HG03520 (cell line): Measurements from ENCODE around the gene MYO9A.

Experiments used
- ATAC-seq: cut with Tn5 transposase; IDR thresholded peaks from one replicate; pipeline ENCODE4 v1.9.1; 2021; ENCODE audit warnings: mild to moderate bottlenecking, moderate library complexity; ENCODE audit not compliant: unreplicated experiment

Gene MYO9A

GRCh38 chr15:71812966-71813722, 304.8 kb downstream of the MYO9A start:
- no peak for ATAC-seq

DNA sequence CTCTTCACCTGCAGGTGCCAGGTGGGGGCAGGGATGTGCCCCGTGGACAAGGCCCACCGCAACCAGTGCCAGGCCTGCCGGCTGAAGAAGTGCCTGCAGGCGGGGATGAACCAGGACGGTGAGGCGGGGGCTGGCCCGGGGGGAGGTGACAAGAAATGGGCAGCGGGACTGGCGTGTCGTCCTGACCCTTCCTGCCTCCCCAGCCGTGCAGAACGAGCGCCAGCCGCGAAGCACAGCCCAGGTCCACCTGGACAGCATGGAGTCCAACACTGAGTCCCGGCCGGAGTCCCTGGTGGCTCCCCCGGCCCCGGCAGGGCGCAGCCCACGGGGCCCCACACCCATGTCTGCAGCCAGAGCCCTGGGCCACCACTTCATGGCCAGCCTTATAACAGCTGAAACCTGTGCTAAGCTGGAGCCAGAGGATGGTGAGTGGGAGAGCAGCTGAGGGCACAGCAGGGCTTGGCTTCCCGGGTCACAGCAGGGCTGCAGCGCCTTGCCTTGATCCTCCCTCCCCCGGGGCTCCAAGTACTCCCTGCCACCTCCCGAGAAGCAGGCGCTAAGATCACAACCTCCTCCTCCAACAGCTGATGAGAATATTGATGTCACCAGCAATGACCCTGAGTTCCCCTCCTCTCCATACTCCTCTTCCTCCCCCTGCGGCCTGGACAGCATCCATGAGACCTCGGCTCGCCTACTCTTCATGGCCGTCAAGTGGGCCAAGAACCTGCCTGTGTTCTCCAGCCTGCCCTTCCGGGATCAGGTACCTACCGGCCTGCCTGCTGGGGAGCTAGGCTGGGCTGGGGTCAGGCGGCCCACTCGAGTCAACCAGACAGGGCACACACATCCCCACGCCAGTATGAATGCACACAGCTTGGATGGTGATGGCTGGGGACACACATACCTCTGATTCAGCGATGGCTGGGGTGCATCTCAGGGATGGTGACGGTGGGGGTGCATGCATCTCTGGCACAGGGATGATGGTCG, 305.9 kb downstream of the MYO9A start:
- ATAC-seq, result no peak

- no peak for ATAC-seq
Observed at GRCh38 chr15:71811036-71811736, 306.8 kb downstream of the MYO9A start.

DNA sequence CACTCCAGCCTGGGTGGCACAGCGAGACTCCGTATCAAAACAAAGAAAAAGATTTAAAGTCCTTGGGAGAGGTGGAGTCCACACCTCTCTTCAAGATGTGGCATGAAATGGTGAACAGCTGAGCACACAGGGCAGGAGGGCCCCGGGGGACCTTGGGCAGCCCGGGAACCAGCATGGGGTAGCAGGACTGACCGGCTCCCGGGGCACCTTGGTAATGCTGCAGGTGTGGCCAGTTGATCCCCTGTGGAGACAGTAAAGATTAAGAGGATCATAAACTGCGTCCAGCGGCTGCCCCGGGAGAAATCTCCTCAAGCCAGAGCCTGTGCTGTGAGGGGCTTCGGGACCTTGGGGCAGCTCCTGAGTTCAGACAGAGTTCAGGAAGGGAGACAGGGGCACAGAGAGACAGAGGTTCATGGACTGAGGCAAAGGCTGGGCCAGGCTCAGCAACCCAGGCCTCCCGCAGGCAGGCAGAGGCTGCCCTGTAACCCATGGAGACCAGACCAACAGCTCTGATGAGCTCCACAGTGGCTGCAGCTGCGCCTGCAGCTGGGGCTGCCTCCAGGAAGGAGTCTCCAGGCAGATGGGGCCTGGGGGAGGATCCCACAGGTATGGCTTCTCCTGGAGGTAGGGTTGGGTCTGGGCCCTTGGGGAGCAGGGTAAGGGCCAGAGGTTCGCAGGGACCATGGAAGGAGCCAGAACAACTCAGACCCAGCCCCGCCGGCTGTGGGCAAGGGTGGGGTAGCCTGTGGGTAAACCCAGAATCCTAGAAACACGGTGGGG, 307.5 kb downstream of the MYO9A start, which contains the start of gene NR2E3:
NR2E3 (plus strand) TSS at position 299 of the 780 bp plus-strand sequence; CDS start at position 489, 190 bp downstream.
- no peak for ATAC-seq

DNA sequence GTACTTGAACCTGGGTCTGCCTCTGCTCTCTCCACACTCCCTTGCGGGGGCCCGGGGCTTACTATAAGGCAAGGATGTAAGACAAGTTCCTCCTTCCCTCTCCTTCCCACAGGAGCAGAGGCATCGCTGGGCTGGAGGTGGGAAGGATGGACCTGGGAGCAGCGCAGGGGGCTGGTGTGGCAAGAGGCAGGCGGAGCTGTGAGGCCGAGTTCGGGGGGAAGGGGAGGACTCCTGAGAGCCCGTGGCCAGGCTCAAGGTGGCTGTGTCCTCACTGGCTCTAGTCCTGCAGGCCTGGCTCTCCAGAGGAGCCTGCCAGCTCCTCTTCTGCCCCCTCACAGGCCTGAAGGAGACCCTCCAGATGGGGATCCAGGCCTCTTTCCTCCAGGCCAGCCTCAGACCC, 308.6 kb downstream of the MYO9A start:
- ATAC-seq, result no peak

GRCh38 chr15:71808311-71809020, 309.5 kb downstream of the MYO9A start:
- ATAC-seq, result no peak

DNA sequence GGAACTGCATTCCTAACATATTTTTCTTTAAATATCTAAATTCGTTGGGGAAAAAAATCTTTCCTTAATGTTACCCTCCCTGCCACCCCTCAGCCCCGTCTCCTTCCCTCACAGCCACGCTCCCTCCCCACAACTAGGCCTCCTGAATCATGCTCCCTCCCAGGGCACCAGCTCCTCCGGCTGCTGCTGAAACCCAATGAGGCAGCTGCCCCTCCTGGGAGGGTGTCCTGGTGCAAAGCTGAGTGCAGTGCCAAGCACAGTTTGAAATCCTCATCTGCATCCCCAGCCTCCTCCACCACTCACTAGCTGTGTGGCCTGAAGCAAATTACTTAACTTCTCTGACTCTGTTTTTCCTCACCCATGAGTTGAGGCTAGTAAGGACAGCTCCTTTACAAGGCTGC, 310.3 kb downstream of the MYO9A start:
- ATAC-seq, result no peak

- no peak for ATAC-seq
Observed at GRCh38 chr15:71807125-71807629, 310.8 kb downstream of the MYO9A start.

GRCh38 chr15:71806452-71806931, 311.5 kb downstream of the MYO9A start:
- ATAC-seq, result no peak

DNA sequence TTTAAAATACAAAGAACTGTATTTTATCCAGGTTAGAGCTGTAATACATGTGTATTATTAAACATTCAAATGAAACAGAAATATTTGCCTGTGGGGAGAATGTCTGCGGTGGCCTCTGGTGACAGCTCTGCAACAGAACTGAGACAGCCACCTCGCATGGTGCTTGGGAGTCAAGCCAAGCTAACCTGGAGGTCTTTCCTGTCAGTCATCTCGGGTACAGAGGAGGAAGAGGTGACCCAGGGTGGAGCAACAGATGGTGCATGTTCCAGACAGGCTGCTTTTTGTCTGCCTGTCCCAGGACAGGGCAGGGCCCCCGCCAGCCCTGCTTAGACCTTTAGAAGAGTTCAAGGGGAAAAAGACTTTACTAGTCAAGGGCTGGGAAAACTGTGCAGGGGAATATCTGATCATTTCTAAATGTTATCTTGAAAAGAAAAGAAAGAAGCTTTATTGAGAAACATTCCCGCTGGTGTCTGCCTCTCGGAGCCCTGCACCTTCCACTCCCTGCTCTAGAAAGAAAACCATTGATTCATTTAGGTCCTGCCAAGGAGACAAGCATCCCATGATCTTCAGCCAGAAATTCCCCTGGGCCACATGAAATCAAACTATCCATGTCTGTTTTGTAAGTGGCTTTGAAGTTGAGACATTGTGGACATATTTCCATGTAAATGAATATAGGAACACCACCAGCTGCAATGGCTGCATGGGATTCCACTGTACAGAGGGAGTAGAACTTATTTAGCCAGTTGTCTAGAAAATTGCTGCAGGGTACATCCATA, 313.1 kb downstream of the MYO9A start:
- ATAC-seq, result no peak

GRCh38 chr15:71804226-71804625, 313.7 kb downstream of the MYO9A start:
- ATAC-seq, result no peak

DNA sequence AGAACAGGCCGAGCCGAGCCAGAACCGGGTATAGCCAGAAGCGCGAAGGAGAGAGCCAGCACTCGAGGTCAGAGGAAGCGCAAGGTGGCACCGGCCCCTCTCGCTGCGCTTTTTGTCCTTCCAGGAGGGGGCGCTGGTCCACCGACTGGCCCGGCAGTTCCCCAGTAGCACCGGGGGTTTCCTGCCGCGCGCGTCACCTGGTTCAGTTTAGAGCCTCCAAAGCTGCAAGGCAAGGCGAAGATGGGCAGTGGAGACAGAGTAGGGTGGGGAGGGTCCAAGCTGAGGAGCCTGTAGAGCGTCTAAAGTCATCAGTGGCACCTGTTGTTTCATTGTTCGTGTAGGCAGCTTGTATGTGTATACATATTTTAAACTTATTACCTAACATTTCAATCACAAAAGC, 315.2 kb downstream of the MYO9A start:
- no peak for ATAC-seq

GRCh38 chr15:71801935-71802655, 315.9 kb downstream of the MYO9A start:
- no peak for ATAC-seq

- ATAC-seq, result no peak
Observed at GRCh38 chr15:71800835-71801745, 316.9 kb downstream of the MYO9A start.

- ATAC-seq, result no peak
Observed at GRCh38 chr15:71800190-71800589, 317.8 kb downstream of the MYO9A start.

DNA sequence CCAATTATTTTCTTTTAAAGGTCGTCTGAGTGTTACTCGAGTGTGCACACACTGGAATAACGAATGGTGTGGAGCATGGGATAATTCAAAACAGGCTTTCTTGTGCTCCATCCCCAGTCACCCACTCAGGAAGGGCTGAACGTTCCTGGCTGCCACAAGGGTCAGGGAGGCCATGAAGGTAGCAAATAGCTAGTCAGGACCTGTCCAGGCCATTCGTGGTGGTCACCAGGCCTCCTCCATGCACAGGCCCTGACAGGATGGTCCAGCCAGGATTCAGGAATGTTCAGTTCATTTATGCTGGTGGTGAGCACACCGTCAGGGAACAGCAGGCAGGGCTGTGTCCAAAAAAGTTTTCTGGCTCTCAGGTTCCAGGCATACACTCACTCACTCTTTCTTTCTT, 319.3 kb downstream of the MYO9A start:
- no peak for ATAC-seq

DNA sequence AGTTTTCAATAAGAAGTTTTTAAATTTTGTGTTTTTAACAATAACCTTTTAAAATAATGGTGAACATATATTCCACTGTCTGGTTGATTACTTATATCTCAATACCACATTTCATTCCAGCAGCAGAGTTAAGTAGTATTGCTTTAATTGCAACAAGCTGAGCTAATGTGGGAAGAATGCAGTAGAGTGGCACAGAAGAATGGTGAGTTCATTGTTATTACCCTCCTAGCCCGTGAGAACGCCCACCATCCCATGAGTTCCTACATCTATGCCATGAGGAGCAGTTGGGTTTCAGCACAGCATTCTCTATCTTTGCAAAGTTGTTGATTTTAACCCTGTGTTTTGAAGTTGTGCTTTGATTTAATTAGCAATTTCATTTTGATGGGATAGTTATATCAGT, 325.4 kb downstream of the MYO9A start:
- ATAC-seq, result no peak
